Prostate gland (tissue), 2 donors: ENCODE data around the gene GID8.

Experiments
- POLR2A ChIP-seq: fragments of 450-650 bp; IDR thresholded peaks from one replicate; pipeline ENCODE4 v1.6.1; 2016; ENCODE audit warnings: antibody characterized with exemption, mild to moderate bottlenecking
- POLR2AphosphoS5 ChIP-seq: sonication (generic); formaldehyde crosslinking; IDR thresholded peaks from one replicate; pipeline ENCODE4 v1.6.1; 2017; ENCODE audit warnings: antibody characterized with exemption
- TF ChIP-seq, protein P1 (sequence below), 4 experiments: fragments of 200-600 bp in 2 of 4; fragments of 450-650 bp in 2 of 4; sonication (generic) in 2 of 4; IDR thresholded peaks; 1 replicate in 3 of 4; 2 replicates in 1 of 4; pipeline ENCODE4 v1.5.1; 2016 to 2019; ENCODE audit warnings: antibody characterized with exemption in 4 of 4, mild to moderate bottlenecking in 2 of 4, moderate library complexity in 2 of 4

GRCh38 chr20:62985444-62985778, 47.5 kb downstream of the GID8 start:
- TF ChIP-seq POLR2AphosphoS5 (no peak), POLR2A (no peak)
- TF ChIP-seq, protein P1, sequence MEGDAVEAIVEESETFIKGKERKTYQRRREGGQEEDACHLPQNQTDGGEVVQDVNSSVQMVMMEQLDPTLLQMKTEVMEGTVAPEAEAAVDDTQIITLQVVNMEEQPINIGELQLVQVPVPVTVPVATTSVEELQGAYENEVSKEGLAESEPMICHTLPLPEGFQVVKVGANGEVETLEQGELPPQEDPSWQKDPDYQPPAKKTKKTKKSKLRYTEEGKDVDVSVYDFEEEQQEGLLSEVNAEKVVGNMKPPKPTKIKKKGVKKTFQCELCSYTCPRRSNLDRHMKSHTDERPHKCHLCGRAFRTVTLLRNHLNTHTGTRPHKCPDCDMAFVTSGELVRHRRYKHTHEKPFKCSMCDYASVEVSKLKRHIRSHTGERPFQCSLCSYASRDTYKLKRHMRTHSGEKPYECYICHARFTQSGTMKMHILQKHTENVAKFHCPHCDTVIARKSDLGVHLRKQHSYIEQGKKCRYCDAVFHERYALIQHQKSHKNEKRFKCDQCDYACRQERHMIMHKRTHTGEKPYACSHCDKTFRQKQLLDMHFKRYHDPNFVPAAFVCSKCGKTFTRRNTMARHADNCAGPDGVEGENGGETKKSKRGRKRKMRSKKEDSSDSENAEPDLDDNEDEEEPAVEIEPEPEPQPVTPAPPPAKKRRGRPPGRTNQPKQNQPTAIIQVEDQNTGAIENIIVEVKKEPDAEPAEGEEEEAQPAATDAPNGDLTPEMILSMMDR (IDR thresholded peaks at IDR 0.05) = no peak
